HCT116 (cell line): Measurements from ENCODE around the gene SAMD10. TPM values are rescaled to one million over a fixed set of nuclear protein-coding genes. Genes with fewer than 3 reads are reported as not detected.

Source experiments
- ATAC-seq: fragments of 200-7000 bp; cut with Tn5 transposase; 2 replicates; pipeline ENCODE4 v1.9.1; 2020; ENCODE audit warnings: mild to moderate bottlenecking, moderate library complexity
- BruUV-seq: library from RNA; stranded (reverse); fragments of 400-500 nt; replicated peaks from 2 replicates; lab custom pipeline; 2021; lab: Mats Ljungman, UMichigan
- CTCF ChIA-PET: fragments of 300-600 bp; sonication (Branson Sonifier 250); formaldehyde crosslinking; loops from one replicate; lab custom pipeline; 2021; ENCODE audit warnings: antibody characterized with exemption; lab: Charles Lee
- POLR2A ChIA-PET: fragments of 300-600, 350-600 bp; sonication (Branson Sonifier 250); formaldehyde crosslinking; loops from one replicate; lab custom pipeline; 2021; ENCODE audit warnings: antibody characterized with exemption; lab: Charles Lee
- RAD21 ChIA-PET, 2 experiments: fragments of 300-600 bp; sonication (Branson Sonifier 250); formaldehyde crosslinking; loops; one replicate each; lab custom pipeline; 2023; ENCODE audit warnings: low total read pairs in 2 of 2; ENCODE audit not compliant: uncharacterized antibody in 2 of 2, unreplicated experiment in 2 of 2, low non-redundant PET in 1 of 2; lab: Charles Lee
- DNase-seq: peaks from one replicate; pipeline ENCODE4 v3.0.0-alpha.2; 2010; ENCODE audit warnings: low read depth, low spot score
- H2AFZ ChIP-seq: fragments of 200-600 bp; shearing (Covaris generic), sonication (generic); 2 replicates; pipeline ENCODE4 v1.6.1; 2017; ENCODE audit warnings: low read depth, mixed run types, mixed read lengths, antibody characterized with exemption, low read length; ENCODE audit not compliant: poor library complexity, severe bottlenecking
- H3K27ac ChIP-seq: 2 replicates; pipeline ENCODE4 v1.5.1; 2012; ENCODE audit warnings: low read depth, low read length
- H3K27me3 ChIP-seq: fragments of 200-600 bp; sonication (generic); 2 replicates; pipeline ENCODE4 v1.6.1; 2016; ENCODE audit warnings: mixed run types, low read length, mixed read lengths; ENCODE audit not compliant: insufficient read depth
- H3K36me3 ChIP-seq, 2 experiments: fragments of 200-500 bp in 1 of 2; fragments of 200-600 bp in 1 of 2; sonication (Bioruptor generic) in 1 of 2; sonication (generic) in 1 of 2; 2 replicates each; pipeline versions ENCODE4 v1.5.1 to v1.6.1; 2014 to 2016; ENCODE audit warnings: low read length in 2 of 2, inconsistent platforms in 1 of 2, mixed read lengths in 1 of 2, mixed run types in 1 of 2; ENCODE audit not compliant: insufficient read depth in 2 of 2, control insufficient read depth in 1 of 2
- H3K4me1 ChIP-seq, 2 experiments: fragments of 200-600 bp in 1 of 2; sonication (generic) in 1 of 2; 2 replicates each; pipeline versions ENCODE4 v1.5.1 to v1.6.1; 2012 to 2017; ENCODE audit warnings: low read length in 2 of 2, inconsistent platforms in 1 of 2, mild to moderate bottlenecking in 1 of 2, mixed read lengths in 1 of 2, mixed run types in 1 of 2, moderate library complexity in 1 of 2; ENCODE audit not compliant: insufficient read depth in 2 of 2, control insufficient read depth in 1 of 2
- H3K4me2 ChIP-seq: fragments of 200-600 bp; sonication (generic); 2 replicates; pipeline ENCODE4 v1.6.1; 2017; ENCODE audit warnings: mixed run types, low read length, mixed read lengths
- H3K4me3 ChIP-seq, 2 experiments: fragments of 200-600 bp in 1 of 2; sonication (generic) in 1 of 2; replicated peaks in 1 of 2; 2 replicates each; pipeline ENCODE4 v1.5.1; 2011 to 2016; ENCODE audit warnings: low read length in 2 of 2, control low read depth in 1 of 2, low read depth in 1 of 2, mild to moderate bottlenecking in 1 of 2, mixed read lengths in 1 of 2, mixed run types in 1 of 2
- H3K79me2 ChIP-seq: fragments of 200-600 bp; sonication (generic); 2 replicates; pipeline ENCODE4 v1.6.1; 2017; ENCODE audit warnings: mild to moderate bottlenecking, mixed run types, low read length, moderate library complexity, mixed read lengths; ENCODE audit not compliant: insufficient read depth
- H3K9ac ChIP-seq: fragments of 200-600 bp; sonication (generic); 2 replicates; pipeline ENCODE4 v1.6.1; 2016; ENCODE audit warnings: low read length, mixed read lengths
- H3K9me2 ChIP-seq: fragments of 200-600 bp; sonication (generic), shearing (Covaris generic); 2 replicates; pipeline ENCODE4 v1.6.1; 2017; ENCODE audit warnings: mixed run types, mild to moderate bottlenecking, moderate library complexity; ENCODE audit not compliant: insufficient read depth
- H3K9me3 ChIP-seq, 2 experiments: fragments of 200-500 bp in 1 of 2; fragments of 200-600 bp in 1 of 2; sonication (Bioruptor generic) in 1 of 2; sonication (generic) in 1 of 2; 2 replicates each; pipeline ENCODE4 v1.6.1; 2014 to 2017; ENCODE audit warnings: low read length in 2 of 2, mixed read lengths in 2 of 2, inconsistent platforms in 1 of 2, low read depth in 1 of 2, mild to moderate bottlenecking in 1 of 2, mixed run types in 1 of 2, moderate library complexity in 1 of 2; ENCODE audit not compliant: control insufficient read depth in 1 of 2, insufficient read depth in 1 of 2
- H4K20me1 ChIP-seq: fragments of 200-600 bp; sonication (generic), shearing (Covaris generic); 2 replicates; pipeline ENCODE4 v1.6.1; 2017; ENCODE audit warnings: mixed run types, mild to moderate bottlenecking, moderate library complexity; ENCODE audit not compliant: insufficient read depth
- ATF3 ChIP-seq: IDR thresholded peaks from 2 replicates; pipeline ENCODE4 v1.6.1; 2012
- EGR1 ChIP-seq: IDR thresholded peaks from 2 replicates; pipeline ENCODE4 v1.6.1; 2012; ENCODE audit warnings: low read depth
- EZH2 ChIP-seq: fragments of 200-600 bp; sonication (generic); IDR thresholded peaks from 2 replicates; pipeline ENCODE4 v1.6.1; 2017; ENCODE audit warnings: antibody characterized with exemption, mixed run types
- MAX ChIP-seq: IDR thresholded peaks from 2 replicates; pipeline ENCODE4 v1.6.1; 2012
- POLR2A ChIP-seq: IDR thresholded peaks from 2 replicates; pipeline ENCODE4 v1.7.0; 2011; ENCODE audit warnings: borderline replicate concordance; ENCODE audit not compliant: insufficient read depth, insufficient read length; ENCODE audit errors: extremely low read depth
- SIN3A ChIP-seq: IDR thresholded peaks from 2 replicates; pipeline ENCODE4 v1.6.1; 2012; ENCODE audit warnings: low read depth
- ZBTB33 ChIP-seq: IDR thresholded peaks from 2 replicates; pipeline ENCODE4 v1.6.1; 2011; ENCODE audit warnings: mild to moderate bottlenecking, low read length, moderate library complexity; ENCODE audit not compliant: insufficient replicate concordance; ENCODE audit errors: extremely low read depth
- ZNF274 ChIP-seq: fragments of 200-500 bp; sonication (Bioruptor generic); IDR thresholded peaks from 2 replicates; pipeline ENCODE4 v1.6.1; 2014; ENCODE audit warnings: mild to moderate bottlenecking, low read depth, low read length, inconsistent platforms
- intact Hi-C: fragments of 100-400 bp; cut with micrococcal nuclease; formaldehyde crosslinking; loops from 2 replicates; pipeline ENCODE4 v1.10.0; 2022
- total RNA-seq: library from RNA; stranded (reverse); gene quantifications from one replicate; pipeline ENCODE4 v1.2.1, GENCODE V29; 2021; ENCODE audit not compliant: unreplicated experiment

Gene SAMD10
- total RNA-seq, 1 experiment from 2014 or later: 4.2 TPM

GRCh38 chr20:63969838-63970713, 9.4 kb downstream of the SAMD10 start, which contains the start of gene ZNF512B:
Gene ZNF512B, minus strand, starts transcription at chr20:63969930. Its CDS starts 1,980 bp downstream, at chr20:63967950.
- no peak for DNase-seq
- TF ChIP-seq POLR2A (no peak), EGR1 (no peak), ZNF274 (no peak), ATF3 (no peak), ZBTB33 (peak; percentile 88), MAX (peak; percentile 60), SIN3A (peak; percentile 56), EZH2 (no peak)
- ChIA-PET POLR2A (no interaction called here), RAD21 (no interaction called here), CTCF (no interaction called here)
- peak within 1 kb of the TSS; percentile 63 for H3K9ac ChIP-seq
- 0 out of 4 replicates have a peak, but pooled peaks cover 0 to 5% of the 10 kb centered on the region in 2 experiments for H3K36me3 ChIP-seq
- no peaks in the 10 kb centered on the region for H4K20me1 ChIP-seq
- H3K4me2 ChIP-seq: peak within 1 kb of the TSS; percentile 76
- no TSS peak for BruUV-seq
- H3K4me1 ChIP-seq: peaks cover 21 to 37% of the 10 kb centered on the region in 2 experiments
- no peaks in the 10 kb centered on the region for H3K9me2 ChIP-seq
- peak within 1 kb of the TSS; percentile 54 to 62 for H3K4me3 ChIP-seq
- intact Hi-C loops: loop anchor here (10.0 kb wide), 2 partner anchors 105 to 185 kb away; partner anchors contain the start of genes ABHD16B and TPD52L2
- no peaks in the 10 kb centered on the region for H3K9me3 ChIP-seq
- peak; percentile 55 for ATAC-seq
- H3K27ac ChIP-seq: peak within 1 kb of the TSS; percentile 71; the same call in 1 of the 2 replicates
- H2AFZ ChIP-seq: no peak within 1 kb of the TSS
- no peaks in the 10 kb centered on the region for H3K27me3 ChIP-seq
- H3K79me2 ChIP-seq: peaks cover 4% of the 10 kb centered on the region; the same call in 1 of the 2 replicates
